ENCODE results near the gene FEZ2. TPM values are rescaled to one million over a fixed set of nuclear protein-coding genes. Genes with fewer than 3 reads are reported as not detected.

FEZ2 gene
- total RNA-seq, 1 experiment from 2014 or later: 104 TPM

GRCh38 chr2:36589230-36589630 is 8.7 kb downstream of the FEZ2 start:
- DNase-seq (ENCODE audit: extremely low read depth, low read depth): no peak

DNA sequence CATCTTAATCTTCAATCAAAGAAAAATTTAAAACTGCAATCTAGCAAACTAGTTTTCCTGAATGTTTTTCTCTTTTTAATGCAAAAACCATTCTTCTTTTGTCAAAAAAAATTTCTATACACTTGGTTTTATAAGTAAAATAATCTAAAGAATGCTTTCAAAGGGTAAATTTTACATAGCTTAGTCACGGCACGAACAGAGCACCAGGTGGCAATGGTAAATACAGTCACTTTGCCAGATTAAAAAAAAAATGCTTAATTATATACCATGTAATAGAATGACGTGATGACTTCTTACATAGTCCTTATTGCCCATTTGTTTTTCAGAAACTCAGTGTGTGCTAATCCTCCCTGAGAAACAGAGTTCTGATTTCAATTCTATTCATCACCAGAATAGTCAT is 10.4 kb downstream of the FEZ2 start:
- DNase-seq (ENCODE audit: extremely low read depth, low read depth): no peak

DNA sequence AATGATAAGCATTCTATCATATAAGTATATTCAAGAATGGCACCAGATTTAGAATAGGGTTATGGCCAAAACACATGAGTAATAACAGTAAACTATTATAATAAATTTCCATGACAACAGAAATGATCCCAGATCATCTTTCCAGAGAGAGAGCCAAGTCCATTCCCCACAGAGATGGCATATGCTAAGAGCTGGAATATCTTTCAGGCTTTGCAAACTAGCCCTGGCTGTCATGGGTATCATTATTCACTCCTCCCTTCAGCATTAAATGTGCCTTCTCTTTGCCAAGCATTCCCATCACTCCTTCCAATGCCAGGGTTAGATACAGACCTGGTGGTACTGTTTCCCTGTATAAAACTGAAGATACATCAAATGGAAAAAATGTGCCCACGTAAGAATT is 10.9 kb downstream of the FEZ2 start:
- DNase-seq (ENCODE audit: extremely low read depth, low read depth): no peak

DNA sequence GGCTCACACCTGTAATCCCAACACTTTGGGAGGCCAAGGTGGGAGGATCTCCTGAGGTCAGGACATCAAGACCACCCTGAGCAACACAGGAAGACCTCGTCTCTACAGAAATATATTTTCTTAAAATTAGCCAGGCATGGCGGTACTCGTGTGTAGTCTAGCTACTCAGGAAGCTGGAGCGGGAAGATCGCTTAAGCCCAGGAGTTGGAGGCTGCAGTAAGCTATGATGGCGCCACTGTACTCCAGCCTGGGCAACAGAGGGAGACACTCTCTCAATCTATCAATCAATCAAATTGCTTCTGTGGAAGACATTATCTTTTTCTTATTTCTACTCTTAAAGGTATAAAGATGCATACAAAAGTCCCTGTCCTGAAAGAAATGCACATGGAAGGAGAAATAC is 11.3 kb downstream of the FEZ2 start:
- DNase-seq (ENCODE audit: extremely low read depth, low read depth): no peak

GRCh38 chr2:36584148-36584794 is 13.7 kb downstream of the FEZ2 start:
- no peak for DNase-seq (ENCODE audit: extremely low read depth, low read depth)

GRCh38 chr2:36582951-36583350 is 15.0 kb downstream of the FEZ2 start:
- DNase-seq (ENCODE audit: extremely low read depth, low read depth): no peak

DNA sequence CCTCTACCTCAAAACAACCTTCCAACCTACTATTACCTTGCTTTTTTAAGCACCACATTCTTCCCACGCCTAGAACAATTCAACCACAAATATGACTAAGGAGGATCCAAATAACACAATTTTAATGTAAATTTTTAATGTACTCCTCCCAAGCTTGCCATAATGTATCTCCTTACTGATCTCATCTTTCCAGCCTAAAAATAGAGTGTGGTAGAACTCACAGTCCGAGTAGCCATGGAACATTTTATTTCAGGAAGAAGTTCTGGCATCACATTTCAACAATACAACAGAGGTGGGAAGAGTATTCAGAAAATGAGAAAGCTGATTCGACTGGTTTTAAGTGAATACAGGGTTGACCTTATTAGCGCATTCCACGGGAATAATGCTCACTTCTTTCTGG is 15.4 kb downstream of the FEZ2 start:
- no peak for DNase-seq (ENCODE audit: extremely low read depth, low read depth)

- DNase-seq (ENCODE audit: extremely low read depth, low read depth): no peak
Measured at GRCh38 chr2:36579297-36579664, 18.7 kb downstream of the FEZ2 start.

GRCh38 chr2:36578343-36579296 is 19.3 kb downstream of the FEZ2 start:
- DNase-seq (ENCODE audit: extremely low read depth, low read depth): no peak

- no peak for DNase-seq (ENCODE audit: extremely low read depth, low read depth)
Measured at GRCh38 chr2:36577884-36578283, 20.1 kb downstream of the FEZ2 start.

DNA sequence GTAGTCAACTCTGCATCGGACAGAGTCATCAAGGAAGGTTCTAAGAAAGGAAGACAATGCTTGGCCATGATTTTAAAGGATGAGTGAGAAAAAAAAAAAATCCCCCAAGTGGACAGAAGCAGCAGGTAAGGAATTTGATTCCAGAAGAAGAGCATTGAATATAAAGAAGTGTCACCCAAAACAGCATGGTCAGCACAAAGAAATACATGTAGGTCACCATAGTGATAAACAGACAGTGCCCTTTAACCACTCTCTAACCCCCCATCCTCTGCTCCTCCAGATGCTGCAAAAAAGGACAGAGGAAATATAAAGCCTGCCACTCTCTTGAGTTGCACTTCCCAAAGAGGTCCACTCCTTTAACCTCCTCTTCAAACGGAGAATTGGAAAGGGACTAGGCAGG is 23.4 kb downstream of the FEZ2 start:
- DNase-seq (ENCODE audit: extremely low read depth, low read depth): no peak

GRCh38 chr2:36573165-36573564 is 24.8 kb downstream of the FEZ2 start:
- no peak for DNase-seq (ENCODE audit: extremely low read depth, low read depth)

DNA sequence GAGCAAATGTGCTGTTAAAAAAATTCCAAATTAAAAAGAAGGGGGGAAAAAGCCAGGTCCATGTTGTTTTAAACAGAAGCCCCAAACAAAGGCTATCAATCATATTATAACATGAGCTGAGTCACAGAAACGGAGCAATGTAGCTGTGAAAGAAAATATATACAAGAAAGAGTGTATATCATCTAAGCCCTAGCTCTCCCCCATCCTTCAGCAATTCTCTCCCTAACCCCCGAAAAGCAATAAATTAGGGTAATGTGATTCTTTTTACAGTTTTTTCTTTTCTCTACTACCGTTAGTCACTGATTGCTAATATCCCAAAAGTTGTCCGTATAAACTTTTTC is 25.3 kb downstream of the FEZ2 start:
- DNase-seq (ENCODE audit: extremely low read depth, low read depth): no peak

DNA sequence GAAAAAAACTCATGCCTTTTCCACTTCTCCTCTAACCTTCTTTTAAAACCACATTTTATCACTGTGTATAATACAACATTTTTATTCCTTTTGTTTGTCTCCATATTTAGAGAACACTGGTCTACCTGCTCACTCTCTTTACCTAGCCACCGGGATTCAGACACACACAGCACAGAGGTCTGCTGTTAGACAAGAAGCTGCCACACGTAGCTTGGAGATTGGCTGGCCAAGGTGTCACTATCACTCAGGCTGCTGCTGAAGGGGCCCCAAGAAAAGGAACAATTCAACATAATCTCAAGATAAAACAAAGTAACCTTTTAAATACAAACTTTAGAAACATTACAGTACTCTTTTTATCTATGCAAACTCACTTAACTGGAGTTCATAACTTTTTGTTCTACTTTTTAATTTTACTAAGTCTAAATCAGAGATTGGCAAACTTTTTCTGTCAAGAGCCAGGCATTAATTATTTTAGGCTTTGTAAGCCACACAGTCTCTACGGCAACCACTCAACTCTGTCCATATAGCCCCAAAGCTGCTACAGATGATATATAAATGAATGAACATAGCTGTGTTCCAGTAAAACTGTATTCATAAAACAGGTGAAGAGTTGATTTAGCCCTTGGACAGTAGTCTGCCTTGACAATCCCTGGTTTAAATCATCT is 25.8 kb downstream of the FEZ2 start:
- no peak for DNase-seq (ENCODE audit: extremely low read depth, low read depth)

GRCh38 chr2:36570416-36570815 is 27.6 kb downstream of the FEZ2 start:
- no peak for DNase-seq (ENCODE audit: extremely low read depth, low read depth)

DNA sequence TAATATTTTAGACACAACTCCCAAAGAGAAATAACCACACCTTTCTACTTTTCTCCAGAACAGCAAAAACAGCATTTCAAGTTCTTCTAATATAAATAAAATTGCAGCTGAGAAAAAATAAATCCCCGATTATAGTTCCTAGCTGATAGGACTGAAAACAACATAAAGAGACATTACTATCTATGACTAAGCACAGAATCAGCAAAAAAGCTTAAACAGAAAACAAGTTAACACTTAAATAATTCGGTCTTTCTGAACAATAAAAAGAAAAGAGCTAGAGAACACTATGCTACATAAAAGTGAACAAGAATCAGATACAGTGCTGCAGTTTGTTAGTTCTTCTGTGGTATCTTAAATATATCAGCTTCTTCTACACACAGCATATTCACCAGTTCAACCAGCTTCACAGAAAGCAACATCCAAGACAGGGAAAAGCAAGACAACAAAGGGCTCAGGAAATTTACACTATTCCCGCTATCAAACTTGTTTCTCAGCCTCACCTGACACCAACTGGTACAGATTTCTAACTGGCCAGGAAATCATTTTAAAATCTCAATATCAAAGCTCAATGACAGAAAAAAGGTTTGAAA is 28.6 kb downstream of the FEZ2 start:
- no peak for DNase-seq (ENCODE audit: extremely low read depth, low read depth)

DNA sequence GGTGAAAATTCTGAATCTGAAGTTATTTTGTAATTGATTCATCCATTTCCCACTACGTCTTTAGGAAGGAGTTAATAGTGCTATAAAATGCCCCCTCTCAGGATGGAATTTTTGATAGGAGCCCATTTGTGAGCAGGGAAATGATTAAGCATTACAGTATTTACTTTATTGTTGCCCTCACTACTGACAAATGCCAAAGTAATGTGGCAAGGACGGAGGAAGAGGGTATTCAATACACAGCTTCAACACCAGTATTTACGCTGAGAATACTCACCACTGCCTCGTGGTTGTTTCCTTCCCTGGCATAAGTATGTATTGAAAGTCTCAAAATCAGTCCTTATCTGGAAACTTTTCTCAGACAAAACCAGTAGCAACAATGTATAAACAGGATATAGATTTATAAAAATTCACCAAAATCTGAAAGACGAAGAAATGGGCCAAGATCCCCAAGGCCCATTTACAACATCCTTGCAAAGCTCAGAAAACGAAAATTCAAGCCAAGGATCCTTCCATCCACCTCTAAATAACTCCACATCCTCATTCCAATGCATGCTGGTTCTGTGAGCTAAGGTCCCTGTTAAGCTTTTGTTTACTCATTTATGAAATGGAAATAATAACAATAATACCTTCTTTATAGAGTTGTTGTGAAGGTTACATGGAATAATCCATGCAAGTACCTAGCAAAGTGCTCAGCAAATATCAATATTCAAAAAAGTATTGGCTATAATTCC is 29.3 kb downstream of the FEZ2 start:
- peak; percentile 90 for DNase-seq (ENCODE audit: extremely low read depth, low read depth)

DNA sequence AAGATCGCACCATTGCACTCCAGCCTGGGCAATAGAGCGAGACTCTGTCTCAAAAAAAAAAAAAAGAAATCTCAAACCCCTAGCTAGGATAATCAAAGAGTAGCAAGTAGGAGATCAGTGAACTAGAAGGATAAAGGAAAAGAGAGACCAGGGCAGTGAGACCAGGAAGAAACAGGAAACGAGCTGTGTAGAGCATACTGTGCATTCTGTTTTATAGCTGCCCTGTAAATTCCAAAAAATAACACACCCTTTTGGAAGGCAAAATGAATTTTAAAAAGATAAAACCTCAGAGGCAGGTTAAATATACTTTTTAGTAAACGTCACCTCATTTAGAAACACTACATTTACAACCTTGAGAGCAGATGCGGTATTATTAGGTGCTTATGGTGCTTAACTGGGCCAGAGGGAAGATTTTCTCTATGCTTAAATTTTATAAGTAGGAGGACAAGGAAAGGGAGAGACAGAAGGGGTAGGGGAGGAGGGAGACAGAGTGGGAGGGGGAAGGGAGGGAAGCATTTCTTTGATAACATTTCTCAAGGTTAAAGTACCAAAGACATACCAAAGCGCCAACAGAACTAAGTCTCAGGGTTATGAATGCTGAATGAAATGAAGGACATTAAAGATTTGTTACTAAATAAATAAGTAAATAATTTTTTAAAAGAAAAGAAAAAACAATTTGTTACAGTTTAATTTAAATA is 30.1 kb downstream of the FEZ2 start:
- DNase-seq (ENCODE audit: extremely low read depth, low read depth): no peak

DNA sequence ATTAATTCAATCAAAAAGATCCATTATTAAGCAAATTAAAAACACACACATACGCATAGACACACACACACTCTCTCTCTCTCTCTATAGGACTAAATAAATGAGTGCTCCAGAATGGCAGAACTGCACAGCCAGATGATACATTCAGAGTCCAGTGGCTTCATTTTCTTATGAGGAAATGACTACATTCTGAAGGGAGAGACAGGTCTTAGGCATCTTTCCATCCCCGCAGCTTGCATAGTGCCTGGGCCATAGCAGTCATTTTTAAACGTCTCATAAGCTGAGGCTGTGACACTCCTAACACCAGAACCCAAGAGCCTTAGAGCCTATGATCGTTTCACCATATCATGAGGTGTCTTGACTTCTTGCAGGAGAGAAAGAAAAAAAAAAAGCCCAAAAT is 31.1 kb downstream of the FEZ2 start:
- DNase-seq (ENCODE audit: extremely low read depth, low read depth): no peak

- DNase-seq (ENCODE audit: extremely low read depth, low read depth): no peak
Measured at GRCh38 chr2:36565712-36566111, 32.3 kb downstream of the FEZ2 start.

Measured in NCI-H460 (cell line).